NCI-H526 (cell line): Measurements from ENCODE around the gene BCL2A1.
"Not testable (repeated sequence)": the region's sequence is repeated elsewhere in the genome, so short reads cannot be mapped to it uniquely, and the experiment has no call there.

Experiments used
- DNase-seq, 2 experiments: peaks; one replicate each; lab custom pipeline; 2025; lab: John Stamatoyannopoulos, UW

Gene BCL2A1

DNA sequence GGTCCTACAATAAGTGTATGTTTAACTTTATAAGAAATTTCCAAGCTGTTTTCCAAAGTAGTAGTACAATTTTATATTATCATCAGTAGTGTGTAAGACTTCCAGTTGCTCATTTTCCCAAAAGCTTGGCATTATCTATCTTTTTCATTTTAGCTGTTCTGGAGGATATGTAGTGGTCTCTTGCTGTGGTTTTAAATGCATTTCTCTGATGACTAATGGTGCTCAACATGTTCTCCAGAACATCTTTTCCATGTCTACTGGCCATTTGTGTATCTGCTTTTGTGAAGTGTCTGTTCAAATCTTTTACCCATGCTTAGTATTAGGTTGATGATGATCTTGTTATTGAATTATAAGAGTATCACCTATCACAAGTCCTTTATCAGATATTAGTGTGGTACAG lies 13.3 kb downstream of the BCL2A1 start:
- DNase-seq: no peak

- no peak for DNase-seq
Observed at GRCh38 chr15:79956354-79956939, 14.5 kb downstream of the BCL2A1 start.

GRCh38 chr15:79954661-79955060 lies 16.3 kb downstream of the BCL2A1 start:
- DNase-seq: no peak

DNA sequence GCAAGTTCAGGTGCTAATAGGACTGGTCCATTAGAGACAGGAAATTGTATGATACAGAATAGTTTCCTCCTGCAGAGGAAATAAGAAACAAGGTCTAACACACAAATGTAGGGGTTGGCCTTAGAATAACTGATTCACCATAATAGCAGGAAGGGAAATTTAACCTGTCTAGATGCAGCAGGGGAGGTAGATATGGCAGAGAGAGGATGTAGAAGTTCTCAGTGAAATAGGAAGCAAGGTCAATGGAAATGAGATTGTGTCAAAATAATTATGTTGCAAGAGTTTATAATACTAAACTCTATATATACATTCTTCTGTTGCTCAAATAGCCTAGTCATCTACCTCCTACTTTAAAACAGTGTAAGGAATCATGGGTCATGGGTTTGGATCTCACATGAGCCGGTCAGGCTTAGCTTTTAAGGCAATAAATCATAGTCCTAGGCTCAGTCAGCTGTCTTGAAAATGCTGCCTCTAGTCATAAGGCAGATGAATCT lies 17.0 kb downstream of the BCL2A1 start:
- DNase-seq: no peak

DNA sequence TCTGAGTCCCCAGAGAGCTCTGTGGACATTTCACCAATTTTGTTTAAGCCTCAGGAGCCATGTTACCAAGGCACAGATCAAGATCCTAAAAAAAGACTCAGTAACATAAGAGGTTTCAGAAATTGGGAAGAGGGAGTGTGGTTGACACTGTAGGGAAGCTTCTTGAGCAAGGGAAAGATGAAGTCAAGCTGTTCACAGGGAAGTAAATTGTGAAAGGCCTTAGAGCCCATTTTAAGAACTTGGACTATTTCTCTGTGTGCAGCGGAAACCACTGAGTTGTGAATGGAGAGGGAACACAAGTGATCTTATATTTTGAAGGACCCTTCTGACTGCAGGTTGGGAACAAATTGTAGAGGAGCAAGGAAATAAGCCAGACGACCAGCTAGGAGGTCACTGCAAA lies 18.7 kb downstream of the BCL2A1 start:
- DNase-seq: no peak

GRCh38 chr15:79950247-79950646 lies 20.7 kb downstream of the BCL2A1 start:
- no peak for DNase-seq

GRCh38 chr15:79948761-79949160 lies 22.2 kb downstream of the BCL2A1 start:
- no peak for DNase-seq

- DNase-seq: no peak
Observed at GRCh38 chr15:79948095-79948695, 22.8 kb downstream of the BCL2A1 start.

- DNase-seq: no peak
Observed at GRCh38 chr15:79947009-79947408, 24.0 kb downstream of the BCL2A1 start.

DNA sequence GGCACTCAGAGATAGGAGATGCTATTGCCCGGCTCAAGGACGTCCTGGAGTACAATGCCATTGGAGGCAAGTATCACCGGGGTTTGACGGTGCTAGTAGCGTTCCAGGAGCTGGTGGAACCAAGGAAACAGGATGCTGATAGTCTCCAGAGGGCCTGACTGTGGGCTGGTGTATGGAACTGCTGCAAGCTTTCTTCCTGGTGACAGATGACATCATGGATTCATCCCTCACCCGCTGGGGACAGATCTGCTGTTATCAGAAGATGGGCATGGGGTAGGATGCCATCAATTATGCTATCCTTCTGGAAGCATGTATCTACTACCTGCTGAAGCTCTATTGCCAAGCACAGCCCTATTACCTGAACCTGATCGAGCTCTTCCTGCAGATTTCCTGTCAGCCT lies 26.4 kb downstream of the BCL2A1 start:
- DNase-seq: peak in 1 of 2 experiments; percentile 7

- no peak for DNase-seq
Observed at GRCh38 chr15:79943820-79944219, 27.2 kb downstream of the BCL2A1 start.

DNA sequence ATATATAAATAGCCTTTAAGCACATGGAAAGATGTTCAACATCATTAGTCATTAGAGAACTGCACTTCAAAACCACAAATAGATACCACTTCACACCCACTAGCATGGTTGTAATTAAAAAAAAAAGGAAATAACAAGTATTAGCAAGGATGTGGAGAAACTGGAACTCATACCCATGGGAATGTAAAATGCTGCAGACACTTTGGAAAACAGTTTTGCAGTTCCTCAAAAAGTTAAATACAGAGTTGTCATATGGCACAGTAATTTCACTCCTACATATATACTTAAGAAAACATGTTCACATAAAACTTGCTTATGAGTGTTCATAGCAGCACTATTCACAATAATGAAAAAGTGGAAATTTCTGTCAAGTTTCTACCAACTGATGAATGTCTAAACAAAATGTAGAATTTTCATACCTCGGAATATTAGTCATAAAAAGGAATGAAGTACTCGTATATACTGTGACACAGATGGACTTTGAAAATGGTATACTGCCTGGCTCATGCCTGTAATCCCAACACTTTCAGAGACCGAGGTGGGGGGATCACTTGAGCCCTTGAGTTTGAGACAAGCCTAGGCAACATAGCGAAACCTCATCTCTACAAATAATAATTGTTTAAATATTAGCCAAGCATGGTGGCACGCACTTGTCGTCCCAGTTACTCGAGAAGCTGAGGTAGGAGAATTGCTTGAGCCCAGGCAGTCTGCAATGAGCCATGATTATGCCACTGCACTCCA lies 28.1 kb downstream of the BCL2A1 start:
- no peak for DNase-seq

- no peak for DNase-seq
Observed at GRCh38 chr15:79939399-79939798, 31.6 kb downstream of the BCL2A1 start.

- DNase-seq: no peak
Observed at GRCh38 chr15:79938143-79938542, 32.9 kb downstream of the BCL2A1 start.

GRCh38 chr15:79935556-79936201 lies 35.3 kb downstream of the BCL2A1 start:
- DNase-seq: not testable (repeated sequence)

GRCh38 chr15:79933231-79933630 lies 37.8 kb downstream of the BCL2A1 start:
- no peak for DNase-seq

GRCh38 chr15:79932447-79932846 lies 38.5 kb downstream of the BCL2A1 start:
- DNase-seq: no peak

GRCh38 chr15:79930516-79930915 lies 40.5 kb downstream of the BCL2A1 start:
- no peak for DNase-seq

DNA sequence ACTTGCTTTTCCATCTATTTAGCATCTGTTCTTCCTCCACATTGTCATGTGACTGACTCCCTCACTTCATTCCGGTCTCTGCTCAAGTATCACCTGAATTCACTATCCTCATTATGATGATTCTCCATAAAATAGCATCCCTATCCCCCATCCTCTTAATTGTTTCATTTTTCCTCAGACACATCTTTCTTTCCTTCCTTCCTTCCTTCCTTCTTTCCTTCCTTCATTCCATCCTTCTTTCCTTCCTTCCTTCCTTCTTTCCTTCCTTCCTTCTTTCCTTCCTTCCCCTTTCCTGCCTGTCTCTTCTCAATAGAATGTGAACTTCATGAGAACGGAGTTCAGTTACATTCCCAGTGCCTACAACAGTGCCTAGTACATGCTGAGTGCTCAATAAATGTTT lies 41.6 kb downstream of the BCL2A1 start:
- no peak for DNase-seq

DNA sequence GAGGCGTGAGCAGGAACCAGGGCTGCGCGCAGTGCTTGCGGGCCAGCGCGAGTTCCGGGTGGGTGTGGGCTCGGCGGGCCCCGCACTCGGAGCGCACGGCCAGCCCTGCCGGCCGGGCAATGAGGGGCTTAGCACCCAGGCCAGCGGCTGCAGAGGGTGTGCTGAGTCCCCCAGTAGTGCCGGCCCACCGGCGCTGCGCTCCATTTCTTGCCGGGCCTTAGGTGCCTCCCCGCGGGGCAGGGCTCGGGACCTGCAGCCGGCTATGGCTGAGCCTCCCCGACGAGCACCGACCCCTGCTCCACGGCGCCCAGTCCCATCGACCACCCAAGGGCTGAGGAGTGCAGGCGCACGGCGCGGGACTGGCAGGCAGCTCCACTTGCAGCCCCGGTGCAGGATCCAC lies 44.9 kb downstream of the BCL2A1 start:
- DNase-seq: not testable (repeated sequence)

GRCh38 chr15:79924379-79924778 lies 46.6 kb downstream of the BCL2A1 start:
- DNase-seq: no peak

GRCh38 chr15:79923515-79924169 lies 47.4 kb downstream of the BCL2A1 start:
- peak; percentile 94 to 99 for DNase-seq
